WERI-Rb-1 (cell line): ENCODE results near the gene SLA2.
"Not testable (repeated sequence)": the region's sequence is repeated elsewhere in the genome, so short reads cannot be mapped to it uniquely, and the experiment has no call there.

Experiments
- DNase-seq: peaks from one replicate; pipeline ENCODE4 v3.0.0-alpha.2; 2020
- H3K27ac ChIP-seq: fragments of 250-450 bp; sonication (Bioruptor Pico); 2 replicates; pipeline ENCODE4 v1.5.1; 2020; ENCODE audit warnings: mild to moderate bottlenecking, moderate library complexity
- H3K27me3 ChIP-seq: fragments of 250-450 bp; sonication (Bioruptor Pico); 2 replicates; pipeline ENCODE4 v1.5.1; 2021; ENCODE audit warnings: mild to moderate bottlenecking, low read depth, moderate library complexity; ENCODE audit not compliant: insufficient read depth, severe bottlenecking
- H3K36me3 ChIP-seq: fragments of 250-450 bp; sonication (Bioruptor Pico); 2 replicates; pipeline ENCODE4 v1.5.1; 2020; ENCODE audit warnings: mild to moderate bottlenecking, moderate library complexity
- H3K4me3 ChIP-seq: 2 replicates; pipeline ENCODE4 v1.5.1; 2011; ENCODE audit warnings: low read depth, mild to moderate bottlenecking, control low read depth, low read length
- H3K9me3 ChIP-seq: fragments of 250-450 bp; sonication (Bioruptor Pico); 2 replicates; pipeline ENCODE4 v1.5.1; 2021; ENCODE audit warnings: mild to moderate bottlenecking, moderate library complexity; ENCODE audit not compliant: severe bottlenecking
- CTCF ChIP-seq: IDR thresholded peaks from 2 replicates; pipeline ENCODE4 v1.5.1; 2011; ENCODE audit warnings: low read depth, mild to moderate bottlenecking, control low read depth, inconsistent platforms, low read length

The SLA2 gene

GRCh38 chr20:36645353-36645752 is 643 bp downstream of the SLA2 start:
- no peak for DNase-seq

GRCh38 chr20:36644706-36645095 is 1.3 kb downstream of the SLA2 start:
- H3K27ac ChIP-seq: no peak overlapping the region
- no peak overlapping the region for H3K4me3 ChIP-seq
- H3K27me3 ChIP-seq: no peaks in the 10 kb centered on the region
- no peaks in the 10 kb centered on the region for H3K36me3 ChIP-seq
- H3K9me3 ChIP-seq: no peaks in the 10 kb centered on the region
- no peak for DNase-seq
- TF ChIP-seq CTCF: no peak

More at GRCh38 chr20:36645353-36645752, 643 bp downstream of the SLA2 start:
- Histone ChIP-seq H3K36me3 (no peaks in the 10 kb centered on the region), H3K27ac (no peak overlapping the region), H3K27me3 (no peaks in the 10 kb centered on the region), H3K4me3 (no peak overlapping the region), H3K9me3 (no peaks in the 10 kb centered on the region)
- TF ChIP-seq CTCF: no peak

GRCh38 chr20:36644032-36644705 is 1.8 kb downstream of the SLA2 start:
- H3K27me3 ChIP-seq: no peaks in the 10 kb centered on the region
- no peak overlapping the region for H3K27ac ChIP-seq
- no peak overlapping the region for H3K4me3 ChIP-seq

GRCh38 chr20:36642136-36642535 is 3.9 kb downstream of the SLA2 start:
- no peak for TF ChIP-seq CTCF
- no peak overlapping the region for H3K27ac ChIP-seq
- H3K4me3 ChIP-seq: no peak overlapping the region
- H3K36me3 ChIP-seq: no peaks in the 10 kb centered on the region
- no peak for DNase-seq
- H3K27me3 ChIP-seq: no peaks in the 10 kb centered on the region
- no peaks in the 10 kb centered on the region for H3K9me3 ChIP-seq

More at GRCh38 chr20:36644032-36644705, 1.8 kb downstream of the SLA2 start:
- Histone ChIP-seq H3K36me3 (no peaks in the 10 kb centered on the region), H3K9me3 (no peaks in the 10 kb centered on the region)
- DNase-seq: no peak
- TF ChIP-seq CTCF: no peak

GRCh38 chr20:36641506-36641843 is 4.5 kb downstream of the SLA2 start:
- H3K27ac ChIP-seq: no peak overlapping the region
- H3K9me3 ChIP-seq: no peaks in the 10 kb centered on the region
- no peaks in the 10 kb centered on the region for H3K36me3 ChIP-seq
- no peaks in the 10 kb centered on the region for H3K27me3 ChIP-seq
- no peak overlapping the region for H3K4me3 ChIP-seq
- DNase-seq: no peak
- TF ChIP-seq CTCF: no peak

- H3K27ac ChIP-seq, H3K27me3 ChIP-seq, H3K4me3 ChIP-seq, H3K9me3 ChIP-seq, DNase-seq, H3K36me3 ChIP-seq: not testable (repeated sequence)
Observed at GRCh38 chr20:36638876-36639400, 7.1 kb downstream of the SLA2 start.
